ENCODE measurements around the gene GLP1R.

GRCh38 chr6:39007575-39007974 lies 41.0 kb upstream of the GLP1R start:
- no peak for TF ChIP-seq GATA2 (IDR thresholded peaks at IDR 0.05; ENCODE audit: low read depth, low read length)
- no peak for TF ChIP-seq GATA3 (IDR thresholded peaks at IDR 0.05; ENCODE audit: low read depth, low read length)

Data from SH-SY5Y (cell line).